Activated CD4-positive, alpha-beta T cell treated with anti-CD3 and anti-CD28 coated beads for 48 hours (primary cell): ENCODE measurements around the gene SERINC2.
"Not testable (repeated sequence)": the region's sequence is repeated elsewhere in the genome, so short reads cannot be mapped to it uniquely, and the experiment has no call there.

Experiments used
- DNase-seq: peaks from one replicate; pipeline ENCODE4 v3.0.0-alpha.2; 2020

The SERINC2 gene

GRCh38 chr1:31386576-31387243, 26.3 kb upstream of the SERINC2 start:
- not testable (repeated sequence) for DNase-seq

- no peak for DNase-seq
Measured at GRCh38 chr1:31387612-31388011, 25.4 kb upstream of the SERINC2 start.

- DNase-seq: no peak
Measured at GRCh38 chr1:31389616-31390015, 23.4 kb upstream of the SERINC2 start.

- no peak for DNase-seq
Measured at GRCh38 chr1:31390071-31390470, 22.9 kb upstream of the SERINC2 start.

GRCh38 chr1:31393463-31393862, 19.6 kb upstream of the SERINC2 start:
- no peak for DNase-seq

GRCh38 chr1:31394584-31395193, 18.3 kb upstream of the SERINC2 start:
- DNase-seq: peak; percentile 90

- no peak for DNase-seq
Measured at GRCh38 chr1:31396633-31397351, 16.2 kb upstream of the SERINC2 start.

- DNase-seq: no peak
Measured at GRCh38 chr1:31397360-31398095, 15.5 kb upstream of the SERINC2 start.

GRCh38 chr1:31398246-31398645, 14.8 kb upstream of the SERINC2 start:
- no peak for DNase-seq

GRCh38 chr1:31399976-31400375, 13.0 kb upstream of the SERINC2 start:
- DNase-seq: no peak

GRCh38 chr1:31400393-31400792, 12.6 kb upstream of the SERINC2 start:
- DNase-seq: no peak

- no peak for DNase-seq
Measured at GRCh38 chr1:31401241-31401640, 11.8 kb upstream of the SERINC2 start.

- DNase-seq: no peak
Measured at GRCh38 chr1:31405578-31406245, 7.3 kb upstream of the SERINC2 start.

GRCh38 chr1:31407029-31407626, 5.9 kb upstream of the SERINC2 start:
- no peak for DNase-seq

GRCh38 chr1:31408788-31409318, 4.2 kb upstream of the SERINC2 start:
- no peak for DNase-seq

GRCh38 chr1:31409946-31410858, 2.8 kb upstream of the SERINC2 start:
- no peak for DNase-seq

- no peak for DNase-seq
Measured at GRCh38 chr1:31410871-31411270, 2.1 kb upstream of the SERINC2 start.

- DNase-seq: no peak
Measured at GRCh38 chr1:31412205-31412604, 808 bp upstream of the SERINC2 start.

GRCh38 chr1:31413405-31414001, 490 bp downstream of the SERINC2 start:
- DNase-seq: peak; percentile 13

- no peak for DNase-seq
Measured at GRCh38 chr1:31414980-31415370, 2.0 kb downstream of the SERINC2 start.

GRCh38 chr1:31415658-31416057, 2.6 kb downstream of the SERINC2 start:
- DNase-seq: no peak
